ENCODE results near the gene PIAS1. TPM values are rescaled to one million over a fixed set of nuclear protein-coding genes. Genes with fewer than 3 reads are reported as not detected.
"Not testable (repeated sequence)": the region's sequence is repeated elsewhere in the genome, so short reads cannot be mapped to it uniquely, and the experiment has no call there.

PIAS1 gene
- total RNA-seq, 1 donor from 2014 or later, result 72.5 TPM

DNA sequence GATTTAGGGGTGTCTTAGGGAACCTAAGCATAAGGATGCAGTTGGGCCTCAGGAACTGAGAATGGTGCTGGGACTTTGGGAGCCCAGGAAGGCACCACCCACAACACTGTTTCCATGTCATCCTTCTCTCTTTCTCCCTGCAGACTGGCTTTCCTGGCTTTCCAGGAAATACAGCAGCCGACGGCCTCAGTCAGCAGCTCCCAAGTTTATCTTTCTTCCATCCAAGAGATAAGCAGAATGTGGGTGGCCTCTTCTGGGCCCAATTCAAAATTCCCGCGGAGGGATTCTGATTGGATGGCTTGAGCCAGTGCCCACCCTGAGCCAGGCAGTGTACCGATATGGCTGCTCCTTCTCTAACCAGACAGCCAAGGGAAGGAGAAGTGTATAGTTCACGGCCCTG, 179.9 kb downstream of the PIAS1 start:
- DNase-seq (ENCODE audit: low spot score), result no peak

DNA sequence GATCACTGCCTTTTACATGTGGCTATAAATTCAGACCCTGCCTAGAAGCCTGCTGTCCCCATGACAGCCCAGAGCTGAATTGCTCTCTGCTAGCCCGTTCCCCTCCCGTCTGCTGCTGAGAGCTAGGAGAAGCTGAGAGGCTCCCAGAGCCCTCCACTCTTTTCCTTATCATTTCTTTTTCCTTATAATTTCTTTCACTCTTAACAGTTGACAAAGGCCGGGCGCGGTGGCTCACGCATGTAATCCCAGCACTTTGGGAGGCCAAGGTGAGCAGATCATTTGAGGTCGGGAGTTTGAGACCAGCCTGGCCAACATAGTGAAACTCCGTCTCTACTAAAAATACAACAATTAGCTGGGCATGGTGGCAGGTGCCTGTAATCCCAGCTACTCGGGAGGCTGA, 180.4 kb downstream of the PIAS1 start:
- not testable (repeated sequence) for DNase-seq (ENCODE audit: low spot score)

GRCh38 chr15:68235022-68235421, 180.9 kb downstream of the PIAS1 start:
- DNase-seq (ENCODE audit: low spot score), result no peak

GRCh38 chr15:68239025-68239424, 184.9 kb downstream of the PIAS1 start:
- DNase-seq (ENCODE audit: low spot score), result no peak

- DNase-seq (ENCODE audit: low spot score), result no peak
These were observed 187.2 kb downstream of the PIAS1 start for GRCh38 chr15:68241088-68241935.

Other genes with a start within 250 kb of the PIAS1 start
- 0.60 TPM for gene SKOR1, start 228.8 kb upstream of the PIAS1 start, total RNA-seq
- not detected for gene RNU6-1, start 214.3 kb upstream of the PIAS1 start, total RNA-seq
- 6.3 TPM for gene CALML4, start 151.0 kb downstream of the PIAS1 start, total RNA-seq
- 45.3 TPM for gene CLN6, start 175.4 kb downstream of the PIAS1 start, total RNA-seq
- gene FEM1B, start 223.4 kb downstream of the PIAS1 start, total RNA-seq, result 91.5 TPM

Measured in ureter (tissue), 1 donor.